GM12878 (cell line): ENCODE data around the gene NEXN. TPM values are rescaled to one million over a fixed set of nuclear protein-coding genes. Genes with fewer than 3 reads are reported as not detected.

Experiments used
- ATAC-seq: fragments of 200-7000 bp; cut with Tn5 transposase; 3 replicates; pipeline ENCODE4 v1.9.1; 2020; ENCODE audit warnings: mild to moderate bottlenecking, moderate library complexity
- BruUV-seq: library from RNA; stranded (reverse); fragments of 400-500 nt; replicated peaks from 2 replicates; lab custom pipeline; 2021; lab: Mats Ljungman, UMichigan
- CTCF ChIA-PET: fragments of 300-600 bp; sonication (Branson Sonifier 250); formaldehyde crosslinking; extraction: SDS; loops from one replicate; lab custom pipeline; 2021; ENCODE audit warnings: inconsistent platforms; lab: Yijun Ruan, JAX
- POLR2A ChIA-PET: fragments of 350-600 bp; formaldehyde crosslinking; extraction: SDS; loops from one replicate; lab custom pipeline; 2021; ENCODE audit warnings: inconsistent platforms; lab: Charles Lee
- RAD21 ChIA-PET: fragments of 300-600 bp; sonication (Branson Sonifier 250); formaldehyde crosslinking; loops from one replicate; lab custom pipeline; 2023; ENCODE audit warnings: antibody characterized with exemption; ENCODE audit not compliant: unreplicated experiment; lab: Charles Lee
- SMC1A ChIA-PET: fragments of 300-600 bp; sonication (Branson Sonifier 250); formaldehyde crosslinking; loops from one replicate; lab custom pipeline; 2023; ENCODE audit not compliant: unreplicated experiment, uncharacterized antibody; lab: Charles Lee
- DNase-seq: peaks from one replicate; pipeline ENCODE4 v3.0.0-alpha.2; 2011; ENCODE audit warnings: low read depth, low spot score
- FAIRE-seq: peaks from 3 replicates; lab custom pipeline; 2011; peaks lifted over from hg19 to GRCh38; lab: Jason Lieb, UNC
- H2AFZ ChIP-seq: 2 replicates; pipeline ENCODE4 v1.6.0; 2011; ENCODE audit warnings: low read depth, low read length, control low read depth; ENCODE audit not compliant: control insufficient read depth
- H3K27ac ChIP-seq: 2 replicates; pipeline ENCODE4 v1.5.1; 2011; ENCODE audit warnings: control low read depth; ENCODE audit not compliant: control insufficient read depth, insufficient read depth
- H3K27me3 ChIP-seq, 2 experiments: replicated peaks in 1 of 2; 2 replicates each; pipeline versions ENCODE4 v1.6.0 to v1.6.1; 2011; ENCODE audit warnings: low read length in 1 of 2; ENCODE audit not compliant: control insufficient read depth in 2 of 2, insufficient read depth in 2 of 2
- H3K36me3 ChIP-seq, 2 experiments: 2 replicates each; pipeline ENCODE4 v1.5.1; 2011; ENCODE audit warnings: low read length in 1 of 2; ENCODE audit not compliant: control insufficient read depth in 2 of 2, insufficient read depth in 2 of 2
- H3K4me1 ChIP-seq: 2 replicates; pipeline ENCODE4 v1.6.1; 2011; ENCODE audit warnings: mild to moderate bottlenecking, low read length, moderate library complexity, mixed read lengths; ENCODE audit not compliant: control insufficient read depth, insufficient read depth
- H3K4me2 ChIP-seq: 2 replicates; pipeline ENCODE4 v1.6.0; 2011; ENCODE audit warnings: control low read depth; ENCODE audit not compliant: control insufficient read depth, insufficient read depth
- H3K4me3 ChIP-seq: fragments of 200-600 bp; sonication (generic); 2 replicates; pipeline ENCODE4 v1.5.1; 2016
- H3K79me2 ChIP-seq: 2 replicates; pipeline ENCODE4 v1.6.0; 2011; ENCODE audit warnings: low read length; ENCODE audit not compliant: control insufficient read depth, insufficient read depth
- H3K9ac ChIP-seq: 2 replicates; pipeline ENCODE4 v1.8.0; 2011; ENCODE audit warnings: low read length, control low read depth, mixed read lengths; ENCODE audit not compliant: control insufficient read depth, insufficient read depth
- H3K9me3 ChIP-seq: replicated peaks from 3 replicates; pipeline ENCODE4 v1.5.1; 2011; ENCODE audit warnings: mild to moderate bottlenecking, low read length; ENCODE audit not compliant: control insufficient read depth, insufficient read depth
- H4K20me1 ChIP-seq: 2 replicates; pipeline ENCODE4 v1.6.0; 2011; ENCODE audit not compliant: control insufficient read depth, insufficient read depth
- REST ChIP-seq: IDR thresholded peaks from 2 replicates; pipeline ENCODE4 v1.6.1; 2012; ENCODE audit warnings: mild to moderate bottlenecking, low read depth, low read length
- ZBTB4 ChIP-seq: fragments of 450-650 bp; formaldehyde crosslinking; IDR thresholded peaks from 2 replicates; pipeline ENCODE4 v1.4.0; 2022; ENCODE audit warnings: mild to moderate bottlenecking, moderate library complexity
- WGBS: methylation state at CpG from one replicate; pipeline ENCODE4 v1.1.6; 2016; ENCODE audit warnings: low lambda C conversion rate; ENCODE audit not compliant: insufficient replicate concordance, insufficient coverage; ENCODE audit errors: missing lambda C conversion rate; 5-methylcytosine and 5-hydroxymethylcytosine counted together
- in situ Hi-C: fragments of 300-500 bp; cut with MboI; formaldehyde crosslinking; loops from 9 replicates; pipeline ENCODE4 v1.14.3; 2018; ENCODE audit warnings: mixed read lengths
- intact Hi-C: fragments of 100-400 bp; cut with micrococcal nuclease; formaldehyde crosslinking; loops from one replicate; pipeline ENCODE4 v1.14.2; 2022; ENCODE audit not compliant: unreplicated experiment
- polyA plus RNA-seq, 11 experiments: library from polyadenylated mRNA; depleted of rRNA in 4 of 11; unstranded in 6 of 11; stranded (reverse) in 5 of 11; fragments of >200 nt; fragmentation: Nextera tagmentation in 4 of 11; fragmentation: Illumina TruSeq in 1 of 11; extraction: Ambion mirVana in 4 of 11; extraction: Trizol in 1 of 11; gene quantifications; 1 replicate in 1 of 11; 2 replicates in 10 of 11; pipeline versions ENCODE4 v1.2.1 to v1.2.3, GENCODE V29; 2011 to 2016; ENCODE audit warnings: inconsistent platforms in 2 of 11, missing spikeins in 2 of 11, low read depth in 1 of 11
- total RNA-seq, 4 experiments: library from RNA; depleted of rRNA in 3 of 4; stranded (reverse); fragments of >200 nt in 3 of 4; fragmentation: Illumina TruSeq in 1 of 4; extraction: Trizol in 1 of 4; gene quantifications; 2 replicates each; pipeline versions ENCODE4 v1.2.1 to v1.2.3, GENCODE V29; 2013 to 2021

The NEXN gene
- total and polyA plus RNA-seq, 10 of the 15 experiments (the other 5 are each of a cell fraction or from before 2014, with no cell fraction given), result 2.5 to 46.6 (median 15.4) TPM

- ChIA-PET POLR2A (no interaction called here), CTCF (interaction anchor here (0.6 to 0.7 kb wide), 2 partner anchors 14 to 471 kb away, joined by 3 to 4 read pairs; no protein-coding TSS in a partner anchor), SMC1A (interaction anchor here (0.6 kb wide), 1 partner anchor 51 kb away, joined by 3 read pairs; no protein-coding TSS in a partner anchor), RAD21 (interaction anchor here (0.7 kb wide), 1 partner anchor 109 kb away, joined by 3 read pairs; no protein-coding TSS in a partner anchor)
- Histone ChIP-seq H4K20me1 (no peaks in the 10 kb centered on the region), H3K9me3 (no peaks in the 10 kb centered on the region), H3K27ac (no peak overlapping the region), H3K27me3 (no peaks in the 10 kb centered on the region), H3K4me1 (no peaks in the 10 kb centered on the region), H3K4me3 (no peak overlapping the region), H3K79me2 (no peaks in the 10 kb centered on the region), H2AFZ (no peak overlapping the region), H3K36me3 (peaks cover 0 to 9% of the 10 kb centered on the region in 2 experiments; a peak in 2 of 4 replicates), H3K4me2 (no peak overlapping the region), H3K9ac (no peak overlapping the region)
- FAIRE-seq (no peak), DNase-seq (no peak), ATAC-seq (no peak)
- TF ChIP-seq REST (no peak), ZBTB4 (CRISPR knock-in tag) (no peak)
- intact Hi-C loops (no loop called here), in situ Hi-C loops (no loop called here)
- WGBS, result 81% methylated on average over 4 of the region's 4 CpGs
- BruUV-seq, result no TSS peak
These were observed 22.1 kb upstream of the NEXN start for GRCh38 chr1:77866296-77866695.
